CD8-positive, alpha-beta memory T cell (primary cell): ENCODE results near the gene INPPL1. TPM values are rescaled to one million over a fixed set of nuclear protein-coding genes. Genes with fewer than 3 reads are reported as not detected.
A peak's percentile ranks its signal among the peaks of the same experiment; 100 is the strongest.

Source experiments
- CTCF ChIA-PET: fragments of 350-600 bp; sonication (Branson Sonifier 250); formaldehyde crosslinking; loops from one replicate; lab custom pipeline; 2021; ENCODE audit warnings: antibody characterized with exemption; lab: Charles Lee
- POLR2A ChIA-PET: fragments of 350-600 bp; sonication (Branson Sonifier 250); formaldehyde crosslinking; loops from one replicate; lab custom pipeline; 2021; ENCODE audit warnings: antibody characterized with exemption; lab: Charles Lee
- DNase-seq, 5 donors: peaks; one replicate each; pipeline versions ENCODE4 v3.0.0 to v3.0.0-alpha.2; 2020 to 2022; ENCODE audit warnings: mixed read lengths in 1 of 5
- H3K27ac ChIP-seq: one replicate; pipeline ENCODE4 v1.7.0; 2013; ENCODE audit warnings: low read depth, mild to moderate bottlenecking, low read length, moderate library complexity
- H3K27me3 ChIP-seq: 2 replicates; pipeline ENCODE4 v1.7.0; 2013; ENCODE audit warnings: low read length, mild to moderate bottlenecking; ENCODE audit not compliant: insufficient read depth, poor library complexity, severe bottlenecking
- H3K36me3 ChIP-seq: 2 replicates; pipeline ENCODE4 v1.7.0; 2013; ENCODE audit warnings: mild to moderate bottlenecking, low read length, moderate library complexity; ENCODE audit not compliant: insufficient read depth
- H3K4me1 ChIP-seq: 2 replicates; pipeline ENCODE4 v1.7.0; 2013; ENCODE audit warnings: mild to moderate bottlenecking, low read length, moderate library complexity; ENCODE audit not compliant: insufficient read depth
- H3K4me3 ChIP-seq: 2 replicates; pipeline ENCODE4 v1.7.0; 2013; ENCODE audit warnings: mild to moderate bottlenecking, low read length
- H3K9me3 ChIP-seq: 2 replicates; pipeline ENCODE4 v1.7.0; 2013; ENCODE audit warnings: mild to moderate bottlenecking, low read length
- H3K27ac Mint-ChIP-seq, 8 donors: one replicate each; pipeline ENCODE4 v1.8.0; 2020 to 2021; ENCODE audit warnings: mixed read lengths in 8 of 8, mild to moderate bottlenecking in 6 of 8, inconsistent platforms in 3 of 8, moderate library complexity in 3 of 8
- H3K27me3 Mint-ChIP-seq, 2 donors: one replicate each; pipeline ENCODE4 v1.8.0; 2020 to 2021; ENCODE audit warnings: mixed read lengths in 2 of 2, mild to moderate bottlenecking in 1 of 2, moderate library complexity in 1 of 2
- H3K36me3 Mint-ChIP-seq, 3 donors: one replicate each; pipeline ENCODE4 v1.8.0; 2020 to 2021; ENCODE audit warnings: mixed read lengths in 3 of 3, inconsistent platforms in 1 of 3, mild to moderate bottlenecking in 1 of 3
- H3K4me1 Mint-ChIP-seq, 3 donors: one replicate each; pipeline ENCODE4 v1.8.0; 2020 to 2021; ENCODE audit warnings: mixed read lengths in 3 of 3, inconsistent platforms in 1 of 3, mild to moderate bottlenecking in 1 of 3
- H3K4me3 Mint-ChIP-seq, 7 donors: one replicate each; pipeline ENCODE4 v1.8.0; 2020 to 2021; ENCODE audit warnings: mixed read lengths in 7 of 7, mild to moderate bottlenecking in 6 of 7, moderate library complexity in 4 of 7, inconsistent platforms in 2 of 7
- H3K9me3 Mint-ChIP-seq, 5 donors: one replicate each; pipeline ENCODE4 v1.8.0; 2020 to 2022; ENCODE audit warnings: mixed read lengths in 5 of 5, mild to moderate bottlenecking in 3 of 5, moderate library complexity in 2 of 5, inconsistent platforms in 1 of 5
- polyA plus RNA-seq: library from polyadenylated mRNA; unstranded; fragments of 300-500 nt; fragmentation: Illumina TruSeq; gene quantifications from one replicate; pipeline ENCODE4 v1.2.3, GENCODE V29; 2021
- total RNA-seq, 2 experiments: library from RNA; stranded (reverse); gene quantifications; one replicate each; pipeline ENCODE4 v1.2.3, GENCODE V29; 2021

The INPPL1 gene
- total and polyA plus RNA-seq, 3 experiments from 2014 or later: 11.3 to 103 (median 97.2) TPM

- peak in 1 of 5 donors; percentile 28 for DNase-seq
- H3K36me3 Mint-ChIP-seq: peaks cover 6 to 87% (median 7%) of the 10 kb centered on the region in 3 donors
- Histone ChIP-seq H3K4me1 (no peaks in the 10 kb centered on the region), H3K36me3 (peaks cover 44% of the 10 kb centered on the region), H3K4me3 (no peak overlapping the region), H3K27ac (no peak overlapping the region), H3K27me3 (no peaks in the 10 kb centered on the region), H3K9me3 (no peaks in the 10 kb centered on the region)
- H3K4me3 Mint-ChIP-seq: no peak overlapping the region
- POLR2A ChIA-PET: no interaction called here
- CTCF ChIA-PET: no interaction called here
- peaks cover 4 to 17% (median 10%) of the 10 kb centered on the region in 3 donors for H3K4me1 Mint-ChIP-seq
- H3K27ac Mint-ChIP-seq: peak overlapping the region in 2 of 8 donors; percentile 39 to 58
- H3K27me3 Mint-ChIP-seq: peaks cover 0 to 3% of the 10 kb centered on the region in 2 donors
- H3K9me3 Mint-ChIP-seq: no peaks in the 10 kb centered on the region
Observed at GRCh38 chr11:72231396-72232259, 7.1 kb downstream of the INPPL1 start.

GRCh38 chr11:72232260-72233055, 7.9 kb downstream of the INPPL1 start:
- H3K9me3 ChIP-seq: no peaks in the 10 kb centered on the region
- DNase-seq: peak in 1 of 5 donors; percentile 33
- H3K27ac ChIP-seq: no peak overlapping the region
- no peaks in the 10 kb centered on the region for H3K27me3 ChIP-seq
- Mint-ChIP-seq H3K4me1 (peaks cover 4 to 16% (median 4%) of the 10 kb centered on the region in 3 donors), H3K27me3 (peaks cover 0 to 3% of the 10 kb centered on the region in 2 donors), H3K9me3 (no peaks in the 10 kb centered on the region), H3K4me3 (no peak overlapping the region), H3K36me3 (peaks cover 6 to 95% (median 9%) of the 10 kb centered on the region in 3 donors), H3K27ac (peak overlapping the region in 2 of 8 donors; percentile 31 to 52)
- ChIA-PET CTCF (no interaction called here), POLR2A (no interaction called here)
- H3K36me3 ChIP-seq: peaks cover 47% of the 10 kb centered on the region
- no peaks in the 10 kb centered on the region for H3K4me1 ChIP-seq
- no peak overlapping the region for H3K4me3 ChIP-seq

GRCh38 chr11:72233056-72233772, 8.6 kb downstream of the INPPL1 start:
- peaks cover 4 to 16% (median 4%) of the 10 kb centered on the region in 3 donors for H3K4me1 Mint-ChIP-seq
- H3K4me3 ChIP-seq: no peak overlapping the region
- no peaks in the 10 kb centered on the region for H3K27me3 ChIP-seq
- H3K9me3 Mint-ChIP-seq: no peaks in the 10 kb centered on the region
- H3K36me3 Mint-ChIP-seq: peaks cover 6 to 92% (median 9%) of the 10 kb centered on the region in 3 donors
- ChIA-PET POLR2A (no interaction called here), CTCF (no interaction called here)
- H3K36me3 ChIP-seq: peaks cover 47% of the 10 kb centered on the region
- no peak overlapping the region for H3K27ac ChIP-seq
- no peaks in the 10 kb centered on the region for H3K4me1 ChIP-seq
- peaks cover 0 to 3% of the 10 kb centered on the region in 2 donors for H3K27me3 Mint-ChIP-seq
- H3K9me3 ChIP-seq: no peaks in the 10 kb centered on the region
- H3K27ac Mint-ChIP-seq: no peak overlapping the region
- H3K4me3 Mint-ChIP-seq: no peak overlapping the region
- DNase-seq: peak in 1 of 5 donors; percentile 26

GRCh38 chr11:72233773-72234513, 9.4 kb downstream of the INPPL1 start:
- Histone ChIP-seq H3K36me3 (peaks cover 44% of the 10 kb centered on the region), H3K27ac (no peak overlapping the region), H3K4me3 (no peak overlapping the region), H3K27me3 (no peaks in the 10 kb centered on the region), H3K4me1 (no peaks in the 10 kb centered on the region), H3K9me3 (no peaks in the 10 kb centered on the region)
- H3K4me3 Mint-ChIP-seq: no peak overlapping the region
- peaks cover 6 to 86% (median 9%) of the 10 kb centered on the region in 3 donors for H3K36me3 Mint-ChIP-seq
- peak overlapping the region in 1 of 8 donors; percentile 18 for H3K27ac Mint-ChIP-seq
- H3K27me3 Mint-ChIP-seq: peaks cover 2 to 3% of the 10 kb centered on the region in 2 donors
- no peaks in the 10 kb centered on the region for H3K9me3 Mint-ChIP-seq
- ChIA-PET CTCF (interaction anchor here (2.8 kb wide), 1 partner anchor 11 kb away, joined by 9 read pairs; no protein-coding TSS in a partner anchor), POLR2A (no interaction called here)
- peaks cover 4 to 14% (median 7%) of the 10 kb centered on the region in 3 donors for H3K4me1 Mint-ChIP-seq
- DNase-seq: no peak

- Histone ChIP-seq H3K4me3 (no peak overlapping the region), H3K9me3 (no peaks in the 10 kb centered on the region), H3K4me1 (no peaks in the 10 kb centered on the region), H3K27me3 (peaks cover 3% of the 10 kb centered on the region), H3K27ac (no peak overlapping the region), H3K36me3 (peaks cover 39% of the 10 kb centered on the region)
- H3K36me3 Mint-ChIP-seq: peaks cover 6 to 81% (median 11%) of the 10 kb centered on the region in 3 donors
- H3K27me3 Mint-ChIP-seq: peaks cover 3 to 7% of the 10 kb centered on the region in 2 donors
- DNase-seq: peak in 1 of 5 donors; percentile 24
- no peak overlapping the region for H3K4me3 Mint-ChIP-seq
- H3K9me3 Mint-ChIP-seq: no peaks in the 10 kb centered on the region
- CTCF ChIA-PET: interaction anchor here (2.8 kb wide), 1 partner anchor 11 kb away, joined by 9 read pairs; no protein-coding TSS in a partner anchor
- peaks cover 3 to 14% (median 12%) of the 10 kb centered on the region in 3 donors for H3K4me1 Mint-ChIP-seq
- peak overlapping the region in 4 of 8 donors; percentile 4 to 76 (median 61) for H3K27ac Mint-ChIP-seq
- POLR2A ChIA-PET: no interaction called here
Observed at GRCh38 chr11:72234514-72234830, 9.9 kb downstream of the INPPL1 start.

GRCh38 chr11:72234920-72235319, 10.4 kb downstream of the INPPL1 start:
- POLR2A ChIA-PET: no interaction called here
- CTCF ChIA-PET: interaction anchor here (0.6 to 2.8 kb wide), 4 partner anchors 8 to 23 kb away, joined by 3 to 9 read pairs (median 4); no protein-coding TSS in a partner anchor
- peaks cover under 1% of the 10 kb centered on the region for H3K4me1 ChIP-seq
- peaks cover 5% of the 10 kb centered on the region for H3K27me3 ChIP-seq
- H3K4me3 ChIP-seq: no peak overlapping the region
- DNase-seq: peak in 1 of 5 donors; percentile 28
- H3K36me3 ChIP-seq: peaks cover 34% of the 10 kb centered on the region
- Mint-ChIP-seq H3K27ac (peak overlapping the region in 3 of 8 donors; percentile 4 to 76 (median 58)), H3K36me3 (peaks cover 6 to 77% (median 11%) of the 10 kb centered on the region in 3 donors), H3K27me3 (peaks cover 4 to 8% of the 10 kb centered on the region in 2 donors), H3K9me3 (no peaks in the 10 kb centered on the region), H3K4me3 (no peak overlapping the region), H3K4me1 (peaks cover 5 to 15% (median 14%) of the 10 kb centered on the region in 3 donors)
- no peaks in the 10 kb centered on the region for H3K9me3 ChIP-seq
- no peak overlapping the region for H3K27ac ChIP-seq
